Immature natural killer cell (primary cell): ENCODE results near the gene RDX. TPM values are rescaled to one million over a fixed set of nuclear protein-coding genes. Genes with fewer than 3 reads are reported as not detected.
"Not testable (repeated sequence)": the region's sequence is repeated elsewhere in the genome, so short reads cannot be mapped to it uniquely, and the experiment has no call there.

ENCODE experiments used
- DNase-seq, 3 donors: peaks; one replicate each; pipeline ENCODE4 v3.0.0; 2022; ENCODE audit warnings: mixed read lengths in 1 of 3
- H3K27ac Mint-ChIP-seq, 6 donors: one replicate each; pipeline ENCODE4 v1.8.0; 2020; ENCODE audit warnings: mixed read lengths in 6 of 6, mild to moderate bottlenecking in 5 of 6, inconsistent platforms in 4 of 6, moderate library complexity in 3 of 6
- H3K27me3 Mint-ChIP-seq, 3 donors: one replicate each; pipeline ENCODE4 v1.8.0; 2020 to 2021; ENCODE audit warnings: low read depth in 3 of 3, mild to moderate bottlenecking in 3 of 3, mixed read lengths in 3 of 3, moderate library complexity in 3 of 3, inconsistent platforms in 1 of 3
- H3K36me3 Mint-ChIP-seq, 3 donors: one replicate each; pipeline ENCODE4 v1.8.0; 2020; ENCODE audit warnings: mixed read lengths in 3 of 3, inconsistent platforms in 2 of 3, mild to moderate bottlenecking in 2 of 3
- H3K4me1 Mint-ChIP-seq, 2 donors: one replicate each; pipeline ENCODE4 v1.8.0; 2020; ENCODE audit warnings: inconsistent platforms in 2 of 2, mild to moderate bottlenecking in 2 of 2, mixed read lengths in 2 of 2, moderate library complexity in 1 of 2
- H3K4me3 Mint-ChIP-seq, 5 donors: one replicate each; pipeline ENCODE4 v1.8.0; 2020; ENCODE audit warnings: mild to moderate bottlenecking in 5 of 5, mixed read lengths in 5 of 5, inconsistent platforms in 3 of 5, moderate library complexity in 3 of 5
- H3K9me3 Mint-ChIP-seq, 6 donors: one replicate each; pipeline ENCODE4 v1.8.0; 2020; ENCODE audit warnings: mild to moderate bottlenecking in 6 of 6, mixed read lengths in 6 of 6, inconsistent platforms in 4 of 6, moderate library complexity in 3 of 6
- polyA plus RNA-seq, 3 donors: library from polyadenylated mRNA; unstranded; fragments of 300-500 nt; fragmentation: Illumina TruSeq; gene quantifications; one replicate each; pipeline ENCODE4 v1.2.3, GENCODE V29; 2021

Gene RDX
- polyA plus RNA-seq, 3 donors from 2014 or later, result 13.0 to 28.5 (median 21.9) TPM

GRCh38 chr11:110242188-110242587 is 54.2 kb downstream of the RDX start:
- no peaks in the 10 kb centered on the region for H3K9me3 Mint-ChIP-seq
- H3K27me3 Mint-ChIP-seq, result peaks cover 0 to 1% (median 0%) of the 10 kb centered on the region in 3 donors
- DNase-seq, result no peak
- no peak overlapping the region for H3K27ac Mint-ChIP-seq
- no peaks in the 10 kb centered on the region for H3K4me1 Mint-ChIP-seq
- H3K36me3 Mint-ChIP-seq, result peaks cover 10 to 25% (median 20%) of the 10 kb centered on the region in 3 donors
- no peak overlapping the region for H3K4me3 Mint-ChIP-seq

GRCh38 chr11:110235966-110236365 is 60.4 kb downstream of the RDX start:
- Mint-ChIP-seq H3K27me3 (no peaks in the 10 kb centered on the region), H3K4me1 (no peaks in the 10 kb centered on the region), H3K36me3 (peaks cover 24 to 44% (median 36%) of the 10 kb centered on the region in 3 donors), H3K4me3 (no peak overlapping the region), H3K27ac (peak overlapping the region in 1 of 6 donors; percentile 31), H3K9me3 (no peaks in the 10 kb centered on the region)
- DNase-seq, result no peak

GRCh38 chr11:110230377-110230776 is 66.0 kb downstream of the RDX start:
- DNase-seq, result no peak
- Mint-ChIP-seq H3K27ac (no peak overlapping the region), H3K36me3 (peaks cover 14 to 36% (median 17%) of the 10 kb centered on the region in 3 donors), H3K4me1 (no peaks in the 10 kb centered on the region), H3K4me3 (no peak overlapping the region), H3K9me3 (no peaks in the 10 kb centered on the region), H3K27me3 (no peaks in the 10 kb centered on the region)

GRCh38 chr11:110219006-110219785 is 77.2 kb downstream of the RDX start:
- H3K9me3 Mint-ChIP-seq, result no peaks in the 10 kb centered on the region
- H3K36me3 Mint-ChIP-seq, result peaks cover 0 to 17% (median 9%) of the 10 kb centered on the region in 3 donors
- H3K4me3 Mint-ChIP-seq, result no peak overlapping the region
- no peak overlapping the region for H3K27ac Mint-ChIP-seq
- H3K27me3 Mint-ChIP-seq, result peaks cover 1 to 4% (median 2%) of the 10 kb centered on the region in 3 donors
- no peaks in the 10 kb centered on the region for H3K4me1 Mint-ChIP-seq
- DNase-seq, result no peak

GRCh38 chr11:110217936-110218335 is 78.5 kb downstream of the RDX start:
- H3K4me1 Mint-ChIP-seq, result no peaks in the 10 kb centered on the region
- H3K4me3 Mint-ChIP-seq, result no peak overlapping the region
- H3K27me3 Mint-ChIP-seq, result peaks cover 1 to 4% (median 2%) of the 10 kb centered on the region in 3 donors
- no peak overlapping the region for H3K27ac Mint-ChIP-seq
- DNase-seq, result no peak
- peaks cover 0 to 13% (median 9%) of the 10 kb centered on the region in 3 donors for H3K36me3 Mint-ChIP-seq
- H3K9me3 Mint-ChIP-seq, result no peaks in the 10 kb centered on the region

- peaks cover 1 to 4% (median 2%) of the 10 kb centered on the region in 3 donors for H3K27me3 Mint-ChIP-seq
- no peak overlapping the region for H3K27ac Mint-ChIP-seq
- H3K4me1 Mint-ChIP-seq, result no peaks in the 10 kb centered on the region
- H3K9me3 Mint-ChIP-seq, result no peaks in the 10 kb centered on the region
- no peak overlapping the region for H3K4me3 Mint-ChIP-seq
- DNase-seq, result no peak
- peaks cover 0 to 13% (median 9%) of the 10 kb centered on the region in 3 donors for H3K36me3 Mint-ChIP-seq
Observed at GRCh38 chr11:110217223-110217877, 79.1 kb downstream of the RDX start.

GRCh38 chr11:110209313-110209694 is 87.1 kb downstream of the RDX start:
- not testable (repeated sequence) for H3K27ac Mint-ChIP-seq, H3K9me3 Mint-ChIP-seq, H3K4me1 Mint-ChIP-seq, DNase-seq, H3K27me3 Mint-ChIP-seq, H3K36me3 Mint-ChIP-seq
- H3K4me3 Mint-ChIP-seq, result peak overlapping the region in 3 of 5 donors; percentile 53 to 68 (median 61)

- not testable (repeated sequence) for H3K27me3 Mint-ChIP-seq, H3K36me3 Mint-ChIP-seq, H3K9me3 Mint-ChIP-seq, DNase-seq, H3K4me1 Mint-ChIP-seq, H3K27ac Mint-ChIP-seq
- peak overlapping the region; percentile 25 to 68 (median 53) for H3K4me3 Mint-ChIP-seq
Observed at GRCh38 chr11:110208678-110209312, 87.6 kb downstream of the RDX start.

- Mint-ChIP-seq H3K4me1 (no peaks in the 10 kb centered on the region), H3K9me3 (no peaks in the 10 kb centered on the region), H3K27ac (no peak overlapping the region), H3K27me3 (peaks cover 0 to 5% (median 0%) of the 10 kb centered on the region in 3 donors), H3K36me3 (no peaks in the 10 kb centered on the region), H3K4me3 (no peak overlapping the region)
- no peak for DNase-seq
Observed at GRCh38 chr11:110207123-110207522, 89.3 kb downstream of the RDX start.

- Mint-ChIP-seq H3K4me3 (no peak overlapping the region), H3K9me3 (no peaks in the 10 kb centered on the region), H3K4me1 (no peaks in the 10 kb centered on the region), H3K27ac (no peak overlapping the region), H3K36me3 (no peaks in the 10 kb centered on the region), H3K27me3 (peaks cover 1 to 3% (median 2%) of the 10 kb centered on the region in 3 donors)
- no peak for DNase-seq
Observed at GRCh38 chr11:110200836-110201235, 95.6 kb downstream of the RDX start.

GRCh38 chr11:110200241-110200640 is 96.2 kb downstream of the RDX start:
- H3K4me3 Mint-ChIP-seq, result no peak overlapping the region
- no peak for DNase-seq
- peaks cover 1 to 3% (median 2%) of the 10 kb centered on the region in 3 donors for H3K27me3 Mint-ChIP-seq
- no peaks in the 10 kb centered on the region for H3K4me1 Mint-ChIP-seq
- no peaks in the 10 kb centered on the region for H3K9me3 Mint-ChIP-seq
- no peaks in the 10 kb centered on the region for H3K36me3 Mint-ChIP-seq
- no peak overlapping the region for H3K27ac Mint-ChIP-seq

GRCh38 chr11:110199184-110199981 is 97.0 kb downstream of the RDX start:
- no peak for DNase-seq
- no peaks in the 10 kb centered on the region for H3K4me1 Mint-ChIP-seq
- peaks cover 1 to 2% (median 2%) of the 10 kb centered on the region in 3 donors for H3K27me3 Mint-ChIP-seq
- no peak overlapping the region for H3K27ac Mint-ChIP-seq
- no peak overlapping the region for H3K4me3 Mint-ChIP-seq
- no peaks in the 10 kb centered on the region for H3K36me3 Mint-ChIP-seq
- H3K9me3 Mint-ChIP-seq, result no peaks in the 10 kb centered on the region

- Mint-ChIP-seq H3K36me3 (no peaks in the 10 kb centered on the region), H3K4me1 (no peaks in the 10 kb centered on the region), H3K27ac (no peak overlapping the region), H3K27me3 (peaks cover 2 to 4% (median 2%) of the 10 kb centered on the region in 3 donors), H3K9me3 (no peaks in the 10 kb centered on the region), H3K4me3 (no peak overlapping the region)
- no peak for DNase-seq
Observed at GRCh38 chr11:110198031-110198729, 98.2 kb downstream of the RDX start.
